Measurements from ENCODE around the gene CCDC3.

- TF ChIP-seq, protein P1, sequence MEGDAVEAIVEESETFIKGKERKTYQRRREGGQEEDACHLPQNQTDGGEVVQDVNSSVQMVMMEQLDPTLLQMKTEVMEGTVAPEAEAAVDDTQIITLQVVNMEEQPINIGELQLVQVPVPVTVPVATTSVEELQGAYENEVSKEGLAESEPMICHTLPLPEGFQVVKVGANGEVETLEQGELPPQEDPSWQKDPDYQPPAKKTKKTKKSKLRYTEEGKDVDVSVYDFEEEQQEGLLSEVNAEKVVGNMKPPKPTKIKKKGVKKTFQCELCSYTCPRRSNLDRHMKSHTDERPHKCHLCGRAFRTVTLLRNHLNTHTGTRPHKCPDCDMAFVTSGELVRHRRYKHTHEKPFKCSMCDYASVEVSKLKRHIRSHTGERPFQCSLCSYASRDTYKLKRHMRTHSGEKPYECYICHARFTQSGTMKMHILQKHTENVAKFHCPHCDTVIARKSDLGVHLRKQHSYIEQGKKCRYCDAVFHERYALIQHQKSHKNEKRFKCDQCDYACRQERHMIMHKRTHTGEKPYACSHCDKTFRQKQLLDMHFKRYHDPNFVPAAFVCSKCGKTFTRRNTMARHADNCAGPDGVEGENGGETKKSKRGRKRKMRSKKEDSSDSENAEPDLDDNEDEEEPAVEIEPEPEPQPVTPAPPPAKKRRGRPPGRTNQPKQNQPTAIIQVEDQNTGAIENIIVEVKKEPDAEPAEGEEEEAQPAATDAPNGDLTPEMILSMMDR (IDR thresholded peaks at IDR 0.05; ENCODE audit: insufficient read depth, low read length, poor library complexity, severe bottlenecking): no peak
- no peak for TF ChIP-seq EZH2phosphoT487 (conservative IDR thresholded peaks at IDR 0.05; ENCODE audit: low read length)
Measured at GRCh38 chr10:13039761-13040160, 38.2 kb upstream of the CCDC3 start.
